GM13977 (cell line): Measurements from ENCODE around the gene CATSPER3.

ENCODE experiments used
- DNase-seq: peaks from one replicate; pipeline ENCODE4 v3.0.0; 2012; ENCODE audit warnings: low spot score
- in situ Hi-C: fragments of 300-500 bp; cut with MboI; formaldehyde crosslinking; loops from one replicate; pipeline ENCODE4 v1.12.0; 2022; ENCODE audit warnings: low sequenced_read_pairs, low pct_unique_long_range_greater_than_20kb, mixed read lengths, inconsistent platforms; ENCODE audit not compliant: unreplicated experiment
- TF ChIP-seq, protein P1 (sequence below): IDR thresholded peaks from 2 replicates; pipeline ENCODE4 v1.5.1; 2012; ENCODE audit warnings: mild to moderate bottlenecking, control low read depth; ENCODE audit not compliant: insufficient read depth; ENCODE audit errors: extremely low read depth, missing control alignments

Gene CATSPER3

DNA sequence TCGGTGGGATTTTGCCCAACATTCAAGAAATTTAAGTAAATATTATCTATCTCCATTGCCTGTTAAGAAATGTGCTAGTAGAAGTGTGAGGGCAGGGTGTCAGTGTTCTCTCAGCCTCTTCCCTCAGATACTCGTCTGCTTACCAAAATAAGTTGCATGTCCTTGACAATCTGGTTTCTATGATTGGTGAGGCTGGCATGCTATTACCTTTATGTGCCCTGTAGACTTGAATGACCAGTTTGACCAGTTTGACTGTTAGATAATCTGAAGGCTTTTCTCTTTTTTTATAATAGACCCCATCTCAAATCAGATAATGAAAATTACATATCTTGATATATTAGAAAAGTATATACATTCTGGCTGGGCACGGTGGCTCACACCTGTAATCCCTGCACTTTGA lies 348 bp downstream of the CATSPER3 start:
- TF ChIP-seq, protein P1, sequence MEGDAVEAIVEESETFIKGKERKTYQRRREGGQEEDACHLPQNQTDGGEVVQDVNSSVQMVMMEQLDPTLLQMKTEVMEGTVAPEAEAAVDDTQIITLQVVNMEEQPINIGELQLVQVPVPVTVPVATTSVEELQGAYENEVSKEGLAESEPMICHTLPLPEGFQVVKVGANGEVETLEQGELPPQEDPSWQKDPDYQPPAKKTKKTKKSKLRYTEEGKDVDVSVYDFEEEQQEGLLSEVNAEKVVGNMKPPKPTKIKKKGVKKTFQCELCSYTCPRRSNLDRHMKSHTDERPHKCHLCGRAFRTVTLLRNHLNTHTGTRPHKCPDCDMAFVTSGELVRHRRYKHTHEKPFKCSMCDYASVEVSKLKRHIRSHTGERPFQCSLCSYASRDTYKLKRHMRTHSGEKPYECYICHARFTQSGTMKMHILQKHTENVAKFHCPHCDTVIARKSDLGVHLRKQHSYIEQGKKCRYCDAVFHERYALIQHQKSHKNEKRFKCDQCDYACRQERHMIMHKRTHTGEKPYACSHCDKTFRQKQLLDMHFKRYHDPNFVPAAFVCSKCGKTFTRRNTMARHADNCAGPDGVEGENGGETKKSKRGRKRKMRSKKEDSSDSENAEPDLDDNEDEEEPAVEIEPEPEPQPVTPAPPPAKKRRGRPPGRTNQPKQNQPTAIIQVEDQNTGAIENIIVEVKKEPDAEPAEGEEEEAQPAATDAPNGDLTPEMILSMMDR, result no peak
- DNase-seq, result no peak
- in situ Hi-C loops, result no loop called here

DNA sequence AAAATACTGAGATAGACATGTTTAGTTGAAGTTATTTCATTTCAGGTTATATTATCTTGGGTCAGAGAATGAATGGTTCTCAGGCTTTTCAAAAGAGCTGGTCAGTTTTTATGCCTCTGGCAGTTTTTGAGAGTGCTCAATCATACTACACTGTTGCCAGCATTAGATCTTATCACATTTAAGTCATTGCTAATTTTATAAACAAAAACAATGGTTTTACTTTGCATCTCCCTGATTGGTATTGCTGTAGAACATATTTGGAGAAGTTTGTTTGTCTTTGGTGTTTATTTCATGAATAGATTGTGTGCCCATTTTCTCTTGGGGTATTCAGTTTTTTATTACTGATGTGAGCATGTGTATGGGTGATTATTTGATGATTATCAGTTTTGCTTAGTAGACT lies 1.5 kb downstream of the CATSPER3 start:
- in situ Hi-C loops, result no loop called here
- no peak for DNase-seq
- TF ChIP-seq, protein P1, result no peak

DNA sequence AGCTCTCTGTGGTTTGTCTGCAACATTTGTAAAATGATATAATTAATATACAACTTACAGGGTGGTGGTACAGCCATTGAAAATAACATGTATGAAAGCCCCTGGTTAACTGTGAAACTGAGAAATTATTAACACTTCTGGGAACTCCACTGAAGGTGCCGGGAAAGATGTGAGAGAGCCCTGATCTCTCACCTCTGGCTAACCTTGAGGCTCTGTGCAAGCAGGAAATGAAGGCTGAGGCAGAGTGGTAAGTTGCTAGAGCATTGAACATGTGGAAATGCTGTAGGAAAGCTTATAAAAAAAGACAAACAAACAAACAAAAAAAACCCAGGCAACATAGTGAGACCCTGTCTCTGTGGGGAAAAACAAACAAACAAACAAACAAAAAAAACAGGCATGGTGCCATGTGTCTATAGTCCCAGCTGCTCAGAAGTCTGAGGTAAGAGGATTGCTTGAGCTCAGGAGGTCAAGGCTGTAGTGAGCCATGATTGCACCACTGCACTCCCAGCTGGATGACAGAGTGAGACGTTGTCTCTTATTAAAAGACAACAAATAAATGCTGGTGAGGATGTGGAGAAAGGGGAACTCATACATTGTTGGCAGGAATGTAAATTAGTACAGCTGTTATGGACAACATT lies 7.5 kb downstream of the CATSPER3 start:
- DNase-seq, result no peak
- in situ Hi-C loops, result no loop called here
- TF ChIP-seq, protein P1, result no peak

DNA sequence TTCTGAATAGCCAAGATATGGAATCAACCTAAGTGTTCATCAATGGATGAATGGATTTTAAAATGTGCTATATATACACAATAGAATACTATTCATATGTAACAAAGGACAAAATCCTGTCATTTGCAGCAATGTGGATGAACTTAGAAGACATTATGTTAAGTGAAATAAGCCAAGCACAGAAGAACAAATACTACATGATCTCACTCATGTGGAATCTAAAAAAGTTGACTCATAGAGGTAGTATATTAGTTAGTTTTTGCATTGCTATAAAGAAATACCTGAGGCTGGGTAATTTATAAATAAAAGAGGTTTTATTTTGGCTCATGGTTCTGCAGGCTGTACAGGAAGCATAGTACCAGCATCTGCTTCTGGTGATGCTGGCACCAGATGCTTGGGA lies 8.1 kb downstream of the CATSPER3 start:
- in situ Hi-C loops, result no loop called here
- TF ChIP-seq, protein P1, result no peak
- no peak for DNase-seq

DNA sequence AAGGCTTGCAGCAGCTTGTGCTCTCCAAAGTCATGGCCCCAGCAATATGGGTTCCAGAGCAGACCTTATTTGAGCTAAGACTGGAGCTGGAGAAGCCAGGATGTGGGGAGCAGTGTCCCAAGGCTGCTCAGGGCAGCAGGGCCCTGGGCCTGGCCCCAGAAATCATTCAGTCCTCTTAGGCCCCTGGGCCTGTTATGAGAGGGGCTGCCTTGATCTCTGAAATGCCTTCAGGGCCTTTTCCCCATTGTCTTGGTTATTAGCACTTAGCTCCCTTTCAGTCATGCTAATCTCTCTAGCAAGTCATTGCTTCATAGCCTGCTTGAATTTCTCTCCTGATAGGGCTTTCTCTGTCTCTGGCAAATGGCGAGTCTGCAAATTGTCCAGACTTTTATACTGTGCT lies 9.1 kb downstream of the CATSPER3 start:
- TF ChIP-seq, protein P1, result no peak
- in situ Hi-C loops, result no loop called here
- DNase-seq, result no peak

DNA sequence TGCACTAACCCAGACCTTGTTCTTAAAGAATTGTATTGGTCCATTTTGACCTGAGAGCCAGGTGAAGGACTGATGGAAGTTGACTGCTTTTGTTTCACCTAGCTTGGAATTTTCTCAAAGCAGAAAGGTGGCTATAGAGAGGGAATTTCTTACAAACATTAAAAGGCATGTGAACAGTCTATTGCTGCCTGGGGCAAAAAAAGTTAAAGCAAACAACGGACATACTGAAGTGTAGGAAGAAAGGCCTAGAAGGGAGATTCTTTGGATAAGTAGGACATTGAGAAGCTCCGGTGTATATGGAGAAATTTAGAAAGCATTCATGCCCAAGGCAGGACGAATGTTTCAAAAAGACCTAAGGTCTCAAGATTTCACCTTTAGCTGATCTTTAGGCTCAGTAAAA lies 11.7 kb downstream of the CATSPER3 start:
- in situ Hi-C loops, result no loop called here
- DNase-seq, result no peak
- TF ChIP-seq, protein P1, result no peak
